T-helper 17 cell (primary cell): ENCODE data around the gene LRRC61. TPM values are rescaled to one million over a fixed set of nuclear protein-coding genes. Genes with fewer than 3 reads are reported as not detected.

Experiments
- ATAC-seq: fragments of 150-1000 bp; cut with Tn5 transposase; 2 replicates; pipeline ENCODE4 v1.10.0; 2021; ENCODE audit warnings: mild to moderate bottlenecking, moderate library complexity
- DNase-seq, 3 donors: peaks; one replicate each; pipeline versions ENCODE4 v3.0.0 to v3.0.0-alpha.2; 2020 to 2021
- H3K9me3 ChIP-seq: one replicate; pipeline ENCODE4 v1.7.0; 2013; ENCODE audit warnings: low read length, mild to moderate bottlenecking; ENCODE audit not compliant: control insufficient read depth, poor library complexity, severe bottlenecking
- H3K27ac Mint-ChIP-seq: one replicate; pipeline ENCODE4 v1.8.0; 2022; ENCODE audit warnings: mild to moderate bottlenecking, moderate library complexity, mixed read lengths
- H3K27me3 Mint-ChIP-seq: one replicate; pipeline ENCODE4 v1.8.0; 2022; ENCODE audit warnings: mixed read lengths
- H3K36me3 Mint-ChIP-seq: one replicate; pipeline ENCODE4 v1.8.0; 2022; ENCODE audit warnings: low read depth, mixed read lengths
- H3K4me1 Mint-ChIP-seq: one replicate; pipeline ENCODE4 v1.8.0; 2022; ENCODE audit warnings: mild to moderate bottlenecking, mixed read lengths
- H3K4me3 Mint-ChIP-seq: one replicate; pipeline ENCODE4 v1.8.0; 2022; ENCODE audit warnings: mild to moderate bottlenecking, moderate library complexity, mixed read lengths
- total RNA-seq, 4 donors: library from RNA in 2 of 4; stranded (reverse) in 2 of 4; gene quantifications; one replicate each; pipeline ENCODE4 v1.2.3 and lab custom pipeline; 2022 to 2026

The LRRC61 gene
- total RNA-seq, 2 donors from 2014 or later, result 6.4 to 6.9 TPM

GRCh38 chr7:150357771-150358427, 34.7 kb downstream of the LRRC61 start:
- Mint-ChIP-seq H3K27me3 (no peaks in the 10 kb centered on the region), H3K4me1 (peaks cover 17% of the 10 kb centered on the region), H3K4me3 (peak overlapping the region; percentile 19), H3K36me3 (peaks cover 3% of the 10 kb centered on the region), H3K27ac (peak overlapping the region; percentile 62)
- DNase-seq (no peak), ATAC-seq (peak; percentile 22)
- no peaks in the 10 kb centered on the region for H3K9me3 ChIP-seq

DNA sequence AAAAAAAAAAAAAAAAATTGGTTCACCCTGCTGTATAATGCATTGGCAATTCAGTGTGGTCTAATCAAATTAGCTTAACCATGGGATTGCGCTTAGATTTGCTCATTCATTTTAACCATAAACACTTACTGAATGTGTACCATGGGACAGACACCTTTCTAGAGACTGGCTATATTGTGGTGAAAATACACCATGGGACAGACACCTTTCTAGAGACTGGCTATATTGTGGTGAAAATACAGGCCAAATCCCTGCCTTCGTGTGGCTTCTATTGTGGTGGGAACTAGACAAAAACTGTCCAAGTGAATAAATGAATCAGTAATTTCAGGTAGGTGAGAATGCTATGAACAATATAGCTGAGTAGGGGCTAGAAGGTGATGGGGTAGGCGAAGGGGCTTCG, 35.3 kb downstream of the LRRC61 start:
- peaks cover 17% of the 10 kb centered on the region for H3K4me1 Mint-ChIP-seq
- DNase-seq (no peak), ATAC-seq (no peak)
- peaks cover 3% of the 10 kb centered on the region for H3K36me3 Mint-ChIP-seq
- no peaks in the 10 kb centered on the region for H3K9me3 ChIP-seq
- H3K27me3 Mint-ChIP-seq, result no peaks in the 10 kb centered on the region
- no peak overlapping the region for H3K4me3 Mint-ChIP-seq
- no peak overlapping the region for H3K27ac Mint-ChIP-seq

GRCh38 chr7:150358988-150359621, 36.0 kb downstream of the LRRC61 start:
- ATAC-seq (no peak), DNase-seq (no peak)
- no peak overlapping the region for H3K27ac Mint-ChIP-seq
- H3K36me3 Mint-ChIP-seq, result peaks cover 3% of the 10 kb centered on the region
- H3K4me1 Mint-ChIP-seq, result peaks cover 20% of the 10 kb centered on the region
- no peaks in the 10 kb centered on the region for H3K27me3 Mint-ChIP-seq
- no peaks in the 10 kb centered on the region for H3K9me3 ChIP-seq
- H3K4me3 Mint-ChIP-seq, result no peak overlapping the region

GRCh38 chr7:150359622-150360362, 36.6 kb downstream of the LRRC61 start:
- ATAC-seq (no peak), DNase-seq (no peak)
- H3K36me3 Mint-ChIP-seq, result peaks cover 3% of the 10 kb centered on the region
- H3K27me3 Mint-ChIP-seq, result no peaks in the 10 kb centered on the region
- H3K4me1 Mint-ChIP-seq, result peaks cover 20% of the 10 kb centered on the region
- H3K27ac Mint-ChIP-seq, result peak overlapping the region; percentile 77
- H3K9me3 ChIP-seq, result no peaks in the 10 kb centered on the region
- H3K4me3 Mint-ChIP-seq, result peak overlapping the region; percentile 19

DNA sequence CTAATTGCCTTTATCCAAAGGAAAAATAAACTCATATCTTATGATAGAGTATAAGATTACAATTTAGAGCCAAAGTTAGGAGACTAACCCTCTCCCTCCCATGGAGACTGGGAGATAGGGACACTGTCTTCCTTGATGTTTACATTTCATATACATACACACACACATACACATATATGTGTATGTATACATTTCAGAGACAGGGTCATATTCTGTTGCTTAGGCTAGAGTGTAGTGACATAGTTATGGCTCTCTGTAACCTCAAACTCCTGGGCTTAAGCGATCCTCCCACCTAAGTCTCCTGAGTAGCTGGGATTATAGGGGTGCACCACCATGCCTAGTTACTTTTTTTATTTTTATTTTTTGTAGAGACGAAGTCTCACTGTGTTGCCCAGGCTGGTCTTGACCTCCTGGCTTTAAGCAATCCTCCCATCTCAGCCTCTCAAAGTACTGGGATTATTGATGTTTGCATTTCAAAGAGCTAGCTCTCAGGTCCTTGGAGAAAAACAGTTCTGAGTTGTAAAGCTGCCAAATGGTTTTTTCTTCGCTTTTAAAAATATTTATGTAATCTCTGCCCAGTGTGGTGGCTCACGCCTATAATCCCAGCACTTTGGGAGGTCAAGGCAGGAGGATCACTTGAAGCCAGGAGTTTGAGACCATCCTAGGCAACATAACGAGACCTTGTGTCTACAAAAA, 37.4 kb downstream of the LRRC61 start:
- Mint-ChIP-seq H3K4me1 (peaks cover 20% of the 10 kb centered on the region), H3K36me3 (peaks cover 3% of the 10 kb centered on the region), H3K27ac (peak overlapping the region; percentile 77), H3K27me3 (no peaks in the 10 kb centered on the region), H3K4me3 (no peak overlapping the region)
- DNase-seq (no peak), ATAC-seq (no peak)
- H3K9me3 ChIP-seq, result no peaks in the 10 kb centered on the region

DNA sequence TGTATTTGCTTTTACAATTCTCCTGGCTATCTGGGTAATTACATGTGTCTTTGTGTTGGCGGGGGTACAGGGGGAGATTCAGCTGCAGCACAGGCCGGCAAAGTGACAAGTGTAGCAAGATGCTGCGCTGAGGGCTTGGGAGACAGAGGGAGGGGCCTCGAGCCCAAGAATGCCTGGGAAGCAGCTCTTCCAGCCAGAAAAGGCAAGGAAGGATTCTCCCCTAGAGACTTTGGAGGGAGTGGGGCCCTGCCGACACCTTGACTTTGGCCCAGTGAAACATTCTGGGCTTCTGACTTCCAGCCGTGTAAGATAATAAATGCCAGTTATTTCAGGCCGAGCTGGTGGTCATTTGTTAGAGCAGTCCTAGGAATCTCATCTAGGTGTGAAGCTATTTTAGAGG, 38.2 kb downstream of the LRRC61 start:
- Mint-ChIP-seq H3K27me3 (no peaks in the 10 kb centered on the region), H3K27ac (no peak overlapping the region), H3K36me3 (peaks cover 3% of the 10 kb centered on the region), H3K4me3 (no peak overlapping the region), H3K4me1 (peaks cover 20% of the 10 kb centered on the region)
- H3K9me3 ChIP-seq, result no peaks in the 10 kb centered on the region
- DNase-seq (no peak), ATAC-seq (no peak)

DNA sequence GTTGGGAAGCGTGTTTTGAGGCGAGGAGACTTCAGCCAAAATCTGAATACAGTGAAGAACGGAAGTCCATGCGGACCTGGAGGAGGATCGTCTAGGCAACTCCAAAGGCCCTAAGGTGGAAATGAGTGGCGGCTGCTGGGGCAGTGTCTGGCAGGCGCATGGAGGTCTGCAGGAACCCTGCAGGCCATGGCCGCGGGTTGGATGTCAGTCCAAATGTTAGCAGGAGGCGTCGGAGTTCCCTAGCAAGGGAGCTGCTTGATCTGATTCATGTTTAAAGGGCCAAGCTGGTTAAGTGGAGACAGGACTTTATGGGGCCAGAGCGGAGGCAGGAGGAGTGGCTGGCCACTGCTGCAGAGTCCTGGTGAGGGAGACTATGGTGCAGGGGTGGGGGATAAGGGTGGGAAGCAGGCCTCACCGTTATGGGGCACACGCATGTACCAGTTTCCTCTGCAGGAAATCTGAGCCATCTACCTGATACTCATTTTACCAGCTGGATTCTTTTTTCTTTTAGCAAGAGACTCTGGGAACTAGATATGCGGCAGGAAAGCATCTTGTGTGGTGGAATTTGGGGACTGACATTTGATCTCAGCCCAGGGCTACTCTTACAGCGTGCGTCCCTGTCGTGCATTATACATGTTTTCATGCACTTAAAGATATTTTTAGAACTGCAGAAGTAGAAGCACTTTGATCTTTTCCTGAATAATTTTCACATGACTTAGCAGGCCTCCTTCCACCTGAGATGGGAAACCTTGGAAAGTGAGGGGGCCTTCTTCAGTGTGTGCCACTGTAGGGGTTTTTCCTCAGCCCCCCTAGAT, 38.9 kb downstream of the LRRC61 start:
- ATAC-seq (no peak), DNase-seq (no peak)
- Mint-ChIP-seq H3K27me3 (no peaks in the 10 kb centered on the region), H3K36me3 (peaks cover 3% of the 10 kb centered on the region), H3K27ac (no peak overlapping the region), H3K4me3 (no peak overlapping the region), H3K4me1 (peaks cover 20% of the 10 kb centered on the region)
- no peaks in the 10 kb centered on the region for H3K9me3 ChIP-seq

DNA sequence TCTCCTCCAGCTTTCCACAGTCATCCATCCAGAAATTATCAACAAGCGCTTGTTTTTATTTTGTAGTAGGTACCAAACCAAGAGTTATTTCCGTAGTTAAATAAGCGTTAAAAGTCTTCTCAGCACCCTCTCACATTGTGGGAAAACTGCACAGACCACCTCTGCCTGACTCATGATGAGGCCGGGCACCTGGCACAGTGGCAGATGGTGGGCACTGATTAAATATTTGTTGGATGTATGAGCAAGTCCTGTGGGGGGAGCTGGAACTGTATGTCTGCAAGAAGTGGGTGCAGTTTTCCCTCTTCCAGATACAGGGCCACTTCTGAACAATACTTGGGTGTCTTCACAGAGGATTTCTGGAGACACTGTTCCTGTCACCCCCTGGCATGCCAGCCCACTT, 40.2 kb downstream of the LRRC61 start:
- Mint-ChIP-seq H3K36me3 (peaks cover 3% of the 10 kb centered on the region), H3K4me1 (peaks cover 15% of the 10 kb centered on the region), H3K4me3 (no peak overlapping the region), H3K27me3 (no peaks in the 10 kb centered on the region), H3K27ac (peak overlapping the region; percentile 37)
- DNase-seq (no peak), ATAC-seq (no peak)
- H3K9me3 ChIP-seq, result no peaks in the 10 kb centered on the region

DNA sequence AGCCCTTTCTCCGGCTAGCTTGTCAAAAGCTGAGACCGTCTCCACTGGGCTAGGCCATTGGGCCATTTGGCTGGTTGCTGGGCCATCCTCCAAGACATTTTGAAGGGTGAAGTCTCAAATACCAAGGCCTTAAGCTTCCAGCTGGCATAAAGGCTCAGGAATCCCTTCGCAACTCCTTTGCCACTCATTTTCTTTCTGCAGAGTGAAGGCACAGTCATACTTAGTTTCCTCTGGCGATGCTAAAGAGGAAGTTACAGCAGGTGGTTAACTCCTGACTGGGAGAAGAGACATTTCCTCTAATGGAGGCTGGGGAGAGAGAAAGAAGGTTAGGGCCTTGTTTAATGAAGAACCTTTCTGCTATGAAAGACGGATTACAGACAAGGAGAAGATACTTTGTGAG, 40.7 kb downstream of the LRRC61 start:
- Mint-ChIP-seq H3K4me1 (peaks cover 15% of the 10 kb centered on the region), H3K27ac (peak overlapping the region; percentile 37), H3K4me3 (no peak overlapping the region), H3K36me3 (peaks cover 3% of the 10 kb centered on the region), H3K27me3 (no peaks in the 10 kb centered on the region)
- no peak for DNase-seq
- H3K9me3 ChIP-seq, result no peaks in the 10 kb centered on the region
- ATAC-seq, result no peak

GRCh38 chr7:150365194-150365593, 42.0 kb downstream of the LRRC61 start:
- Mint-ChIP-seq H3K36me3 (no peaks in the 10 kb centered on the region), H3K27me3 (no peaks in the 10 kb centered on the region), H3K4me1 (peaks cover 12% of the 10 kb centered on the region), H3K27ac (no peak overlapping the region), H3K4me3 (no peak overlapping the region)
- DNase-seq (no peak), ATAC-seq (no peak)
- no peaks in the 10 kb centered on the region for H3K9me3 ChIP-seq

DNA sequence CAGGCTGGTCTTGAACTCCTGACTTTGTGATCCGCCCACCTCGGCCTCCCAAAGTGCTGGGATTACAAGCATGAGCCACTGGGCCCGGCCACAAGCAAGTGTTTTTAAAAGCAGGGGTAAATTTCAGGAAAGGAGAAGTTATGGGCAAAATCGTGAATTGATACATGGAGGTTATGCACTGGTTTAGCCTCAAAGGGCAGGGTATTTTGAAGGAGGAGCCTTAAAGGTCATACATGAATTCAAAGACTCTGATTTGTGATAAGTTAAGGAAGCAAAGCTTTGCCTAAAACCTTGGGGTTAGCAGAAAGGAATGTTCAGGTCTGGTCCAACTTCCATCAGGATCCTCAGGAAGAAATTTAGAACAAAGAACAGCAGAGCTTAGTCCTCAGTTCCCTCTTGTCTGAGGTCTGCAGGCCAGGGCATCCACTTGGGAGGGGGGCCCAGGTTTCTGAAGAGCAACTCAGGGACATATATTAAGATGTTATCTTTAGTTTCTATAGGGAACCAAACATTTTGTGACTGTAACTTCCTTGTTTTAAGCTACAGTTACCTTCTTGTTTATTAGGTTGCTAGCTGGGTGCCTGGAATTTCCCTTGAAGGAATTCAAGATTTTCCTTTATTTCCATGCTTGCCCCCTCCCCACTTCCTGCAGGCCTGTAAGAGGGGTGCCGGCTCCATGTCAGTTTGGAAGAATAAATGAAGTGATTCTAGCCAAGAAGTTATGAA, 42.7 kb downstream of the LRRC61 start:
- ATAC-seq, result no peak
- DNase-seq, result no peak
- H3K4me3 Mint-ChIP-seq, result no peak overlapping the region
- peak overlapping the region; percentile 90 for H3K27ac Mint-ChIP-seq
- no peaks in the 10 kb centered on the region for H3K27me3 Mint-ChIP-seq
- no peaks in the 10 kb centered on the region for H3K36me3 Mint-ChIP-seq
- peaks cover 18% of the 10 kb centered on the region for H3K4me1 Mint-ChIP-seq
- H3K9me3 ChIP-seq, result no peaks in the 10 kb centered on the region

- Mint-ChIP-seq H3K27ac (peak overlapping the region; percentile 90), H3K4me1 (peaks cover 19% of the 10 kb centered on the region), H3K4me3 (peak overlapping the region; percentile 97), H3K27me3 (no peaks in the 10 kb centered on the region), H3K36me3 (no peaks in the 10 kb centered on the region)
- DNase-seq, result no peak
- no peaks in the 10 kb centered on the region for H3K9me3 ChIP-seq
- peak; percentile 58 for ATAC-seq
These were observed 44.5 kb downstream of the LRRC61 start for GRCh38 chr7:150367677-150368095.
